Measurements from ENCODE around the gene KRTAP5-8.
"Not testable (repeated sequence)": the region's sequence is repeated elsewhere in the genome, so short reads cannot be mapped to it uniquely, and the experiment has no call there.

The KRTAP5-8 gene

DNA sequence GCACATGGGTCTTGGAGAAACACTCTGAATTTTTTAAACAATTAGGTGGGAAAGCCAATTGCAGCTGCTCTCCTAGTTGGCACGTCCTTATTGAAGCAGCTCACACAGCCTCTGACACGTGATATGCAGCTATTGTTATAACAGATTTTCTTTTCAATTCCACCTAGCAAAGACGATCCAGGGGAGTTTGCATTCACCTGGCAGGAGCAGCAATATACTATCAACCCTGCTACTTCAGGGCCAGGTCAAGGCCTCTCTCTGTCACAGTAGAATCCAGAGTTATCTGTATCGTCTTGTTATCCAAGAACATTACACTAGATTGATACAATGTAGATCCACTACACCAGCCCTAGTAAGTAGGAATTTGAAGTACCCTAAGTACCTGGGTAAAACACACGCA is 36.6 kb downstream of the KRTAP5-8 start:
- no peak for DNase-seq (ENCODE audit: low read depth)

DNA sequence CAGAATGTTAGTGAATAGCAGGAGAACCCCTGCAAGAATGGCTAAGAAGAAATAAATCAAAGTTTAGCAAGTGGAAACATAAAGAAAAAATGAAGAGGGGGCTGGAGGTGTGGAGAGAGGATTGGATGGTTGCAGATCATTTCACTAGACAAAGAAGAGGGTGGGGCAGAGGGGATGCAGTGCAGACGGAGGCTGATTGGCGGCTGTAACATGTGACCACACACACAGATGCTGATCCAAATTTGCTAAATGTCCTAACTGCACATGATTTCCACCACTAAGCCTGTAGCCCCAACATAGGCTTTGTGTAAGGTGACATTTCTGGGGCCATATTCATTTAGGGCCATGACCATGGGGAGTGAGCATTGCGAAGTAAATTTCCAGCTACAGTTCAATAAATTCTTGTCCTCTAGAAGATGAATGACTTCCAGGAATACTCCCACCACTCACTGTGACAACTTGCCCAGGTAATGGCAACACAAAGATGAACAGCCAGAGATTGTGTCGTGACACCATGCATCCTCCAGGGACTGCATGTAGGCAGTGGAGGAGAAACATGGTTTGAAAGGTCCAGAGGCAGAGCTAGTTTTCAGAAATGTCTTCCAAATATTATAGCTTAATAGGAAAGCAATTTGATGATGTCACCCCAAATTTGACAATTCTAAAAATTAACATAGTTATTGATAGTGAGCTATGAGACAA is 38.0 kb downstream of the KRTAP5-8 start:
- DNase-seq (ENCODE audit: low read depth): no peak

DNA sequence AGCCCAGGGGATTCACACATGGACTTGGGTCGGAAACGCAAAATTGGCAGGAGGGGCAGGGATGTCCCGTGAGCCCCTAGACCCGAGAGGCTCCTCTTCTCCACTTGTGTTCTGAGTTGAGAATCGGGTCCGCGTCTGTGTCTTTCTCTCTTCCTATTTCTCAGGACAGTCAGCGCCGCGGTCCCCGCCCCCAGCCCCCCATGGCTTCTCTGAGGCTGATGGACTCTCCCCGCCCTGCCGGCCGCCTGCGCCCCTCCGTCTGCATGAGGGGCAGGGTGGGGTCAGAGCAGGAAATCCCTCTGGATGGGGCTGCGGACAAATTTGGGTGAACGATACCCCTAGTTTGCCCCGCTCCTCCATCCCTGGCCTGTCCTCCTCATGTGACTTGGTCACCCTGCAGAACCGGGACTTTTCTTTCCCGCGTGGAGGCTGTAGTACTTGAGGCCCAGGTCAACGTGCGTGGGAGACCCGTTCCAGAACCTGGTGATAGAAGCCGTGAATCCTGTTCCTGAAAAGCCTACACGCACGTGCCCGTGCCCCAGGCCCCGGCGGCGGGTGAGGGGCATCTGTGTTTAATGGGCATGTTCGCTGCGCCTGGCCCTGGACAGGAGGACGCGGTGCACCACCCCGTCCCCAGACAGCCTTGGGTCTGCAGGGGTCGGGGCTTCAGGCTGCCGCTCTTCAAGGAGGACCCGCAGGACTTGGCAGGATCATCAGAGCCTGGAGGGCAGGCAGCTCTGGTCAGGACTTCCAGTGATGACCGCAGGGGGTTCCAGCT is 39.1 kb downstream of the KRTAP5-8 start:
- not testable (repeated sequence) for DNase-seq (ENCODE audit: low read depth)

DNA sequence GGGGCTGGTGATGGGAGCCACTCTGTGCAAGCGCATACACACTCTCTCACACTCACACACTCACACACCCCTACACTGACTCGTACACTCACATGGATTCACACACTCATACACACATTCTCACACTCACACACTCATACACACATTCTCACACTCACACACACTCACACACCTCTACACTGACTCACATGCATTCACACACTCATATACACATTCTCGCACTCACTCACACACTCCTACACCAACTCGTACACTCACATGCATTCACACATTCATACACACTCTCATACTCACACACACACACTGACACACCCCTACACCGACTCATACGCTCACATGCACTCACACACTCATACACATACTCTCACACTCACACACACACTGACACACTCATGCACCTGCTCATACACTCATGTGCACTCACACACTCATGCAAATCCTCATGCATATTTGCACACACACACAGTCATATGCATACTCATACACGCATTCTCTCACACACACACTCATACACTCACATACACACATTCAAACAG is 39.7 kb downstream of the KRTAP5-8 start:
- DNase-seq (ENCODE audit: low read depth): no peak

DNA sequence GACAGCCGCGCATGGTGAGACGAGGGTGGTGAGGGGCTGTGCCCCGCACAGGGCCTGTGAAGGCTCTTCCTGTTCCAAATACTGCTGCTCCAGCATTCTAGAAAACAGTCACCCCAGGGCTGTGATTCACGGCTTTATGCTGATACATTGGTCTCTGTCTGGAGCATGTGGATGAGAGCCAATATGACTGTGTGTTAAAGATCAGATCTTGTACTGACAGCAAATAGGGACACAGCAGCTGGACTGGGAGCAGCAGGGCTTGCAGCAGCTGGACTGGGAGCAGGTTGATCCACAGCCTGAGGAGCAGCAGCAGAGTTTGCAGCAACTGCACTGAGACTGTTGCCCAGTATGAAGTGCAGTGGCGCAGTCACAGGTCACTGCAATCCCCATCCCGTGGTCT is 41.7 kb downstream of the KRTAP5-8 start:
- DNase-seq (ENCODE audit: low read depth): not testable (repeated sequence)

DNA sequence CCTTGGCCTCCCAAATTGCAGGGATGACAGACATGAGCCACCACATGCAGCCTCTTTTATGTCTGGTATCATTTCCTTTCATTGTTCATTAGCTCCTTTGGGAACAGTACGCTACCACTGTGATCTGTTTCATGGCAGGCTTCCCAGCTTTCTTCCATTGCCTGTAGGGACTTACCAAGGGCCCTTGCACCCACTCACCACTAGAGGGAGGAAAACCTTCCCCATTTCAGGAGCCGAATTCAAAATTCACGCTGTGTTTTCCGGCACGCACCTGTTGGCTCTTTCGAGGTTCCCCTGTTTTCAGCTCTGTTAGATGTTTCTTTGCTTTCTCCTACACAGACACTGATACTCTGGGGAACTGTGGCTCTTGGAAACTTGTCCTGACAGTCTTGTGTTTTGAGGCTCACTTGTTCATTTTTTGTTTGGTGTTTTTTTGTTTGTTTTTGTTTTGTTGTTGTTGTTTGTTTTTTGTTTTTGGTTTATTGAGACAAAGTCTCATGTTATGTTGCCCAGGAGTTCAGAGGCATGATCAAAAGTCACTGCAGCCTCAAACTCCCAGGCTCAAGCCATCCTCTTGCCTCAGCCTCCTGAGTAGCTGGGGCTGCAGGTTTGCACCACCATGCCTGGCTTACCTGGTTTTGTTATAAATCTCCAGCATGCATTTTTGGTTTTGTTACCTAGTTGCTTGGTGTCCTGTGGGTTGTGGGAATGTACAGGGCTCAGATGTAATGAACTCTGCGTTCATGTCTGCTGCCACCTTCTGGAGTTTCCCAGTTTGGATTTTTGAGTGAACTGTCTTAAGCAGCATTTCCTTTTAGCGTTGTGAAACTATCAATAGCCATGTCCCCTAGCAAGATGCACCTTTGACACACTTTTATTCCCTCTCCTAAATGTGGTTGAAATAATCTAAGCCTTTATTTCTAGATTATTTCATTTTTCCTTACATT is 42.5 kb downstream of the KRTAP5-8 start:
- DNase-seq (ENCODE audit: low read depth): no peak

DNA sequence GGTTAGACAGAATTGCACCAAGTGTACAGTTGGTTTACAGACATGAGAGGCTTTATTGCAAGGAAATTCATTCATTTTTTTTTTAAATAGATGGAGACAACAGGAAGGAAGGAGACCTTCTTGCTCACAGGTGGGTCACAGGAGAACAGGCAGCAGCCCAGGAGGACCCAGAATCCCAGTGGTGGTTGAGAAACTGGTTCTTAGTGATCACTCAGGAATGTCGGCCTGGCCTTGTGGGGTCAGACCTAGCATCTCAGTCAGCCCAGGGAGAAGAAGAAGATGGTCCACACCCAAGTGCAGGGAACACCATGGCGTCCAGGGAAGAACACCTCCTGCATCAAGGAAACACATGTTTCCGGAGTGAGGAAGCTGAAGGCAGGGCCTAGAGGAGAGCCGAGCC is 44.0 kb downstream of the KRTAP5-8 start:
- DNase-seq (ENCODE audit: low read depth): no peak

DNA sequence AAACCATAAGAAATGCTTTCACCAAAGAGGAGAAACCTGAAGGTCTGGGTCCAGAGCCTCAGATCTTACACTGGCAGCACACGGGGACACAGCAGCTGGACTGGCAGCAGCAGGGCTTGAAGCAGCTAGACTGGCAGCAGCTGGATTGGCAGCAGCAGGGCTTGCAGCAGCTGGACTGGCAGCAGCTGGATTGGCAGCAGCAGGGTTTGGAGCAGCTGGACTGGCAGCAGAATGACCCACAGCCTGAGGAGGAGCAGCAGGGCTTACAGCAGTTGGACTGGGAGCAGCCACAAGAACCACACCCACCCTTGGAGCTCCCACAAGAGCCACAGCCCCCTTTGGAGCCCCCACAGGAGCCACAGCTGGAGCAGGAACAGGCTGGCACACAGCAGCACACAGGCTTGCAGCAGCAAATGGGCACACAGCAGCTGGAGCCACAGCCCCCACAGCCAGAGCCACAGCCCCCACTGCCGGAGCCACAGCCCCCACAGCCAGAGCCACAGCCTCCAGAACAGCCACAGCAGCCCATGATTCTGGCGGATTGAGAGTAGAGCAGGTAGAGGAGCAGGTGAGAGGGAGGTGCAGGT is 44.6 kb downstream of the KRTAP5-8 start, which contains the start of gene KRTAP5-11:
KRTAP5-11 (minus strand) TSS at position 567 of the 587 bp plus-strand sequence; CDS start at position 529, 38 bp downstream.
- no peak for DNase-seq (ENCODE audit: low read depth)

DNA sequence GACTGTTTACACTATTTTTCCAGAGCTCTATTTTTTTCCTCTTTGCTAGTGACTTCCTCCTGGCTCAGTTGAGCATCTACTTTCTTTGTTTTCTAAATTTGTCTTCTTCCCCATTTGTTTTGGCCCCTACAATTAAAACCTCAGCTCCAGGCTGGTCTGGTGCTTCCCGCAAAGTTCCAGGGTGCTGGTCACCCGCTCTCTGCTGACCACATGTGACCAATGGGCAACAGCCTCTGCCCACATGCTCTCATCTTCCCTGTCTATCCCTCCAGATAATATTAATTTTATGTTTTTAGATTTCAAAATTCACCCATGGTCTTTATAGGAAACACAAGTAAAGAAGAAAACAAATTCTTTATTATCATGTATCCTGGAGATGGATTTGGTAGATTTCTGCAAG is 45.1 kb downstream of the KRTAP5-8 start:
- DNase-seq (ENCODE audit: low read depth): not testable (repeated sequence)

DNA sequence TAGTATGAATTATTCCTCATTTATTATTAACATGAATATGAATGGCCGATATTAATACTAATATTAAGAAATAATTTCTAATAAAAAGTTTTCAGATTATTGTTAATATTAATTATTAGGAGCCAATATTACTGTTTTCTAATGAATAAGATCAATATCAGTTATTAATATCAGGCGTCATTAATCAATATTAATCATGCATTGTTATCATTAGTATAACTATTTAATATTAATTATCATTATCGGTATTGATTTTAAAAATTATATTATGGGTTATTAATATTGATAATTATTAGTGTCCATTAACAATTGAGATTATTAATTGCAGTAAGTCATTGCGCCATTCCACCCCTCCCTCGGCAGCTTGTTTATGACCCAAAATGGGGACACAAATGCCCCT is 47.8 kb downstream of the KRTAP5-8 start:
- DNase-seq (ENCODE audit: low read depth): not testable (repeated sequence)

DNA sequence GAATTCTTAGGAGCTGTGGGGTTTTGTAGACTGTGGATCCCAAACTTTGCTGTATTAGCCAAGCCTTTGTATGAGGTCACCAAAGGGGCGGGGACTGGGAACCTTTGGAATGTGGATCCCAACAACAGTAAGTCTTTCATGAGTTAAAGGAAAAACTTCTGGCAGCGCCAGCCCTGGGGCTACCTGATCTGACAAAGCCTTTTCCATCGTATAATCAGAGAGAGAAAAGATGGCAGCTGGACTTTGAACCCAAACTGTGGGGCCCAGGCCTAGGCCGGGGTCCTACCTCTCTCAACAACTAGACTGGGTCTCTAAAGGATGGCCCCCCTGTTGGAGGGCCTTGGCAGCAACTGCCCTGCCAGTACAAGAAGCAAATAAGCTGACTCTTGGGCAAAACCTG is 50.5 kb downstream of the KRTAP5-8 start:
- DNase-seq (ENCODE audit: low read depth): not testable (repeated sequence)
